HG03442 (cell line): ENCODE results near the gene DRAM1.

Experiments used
- ATAC-seq: cut with Tn5 transposase; IDR thresholded peaks from one replicate; pipeline ENCODE4 v1.9.1; 2021; ENCODE audit warnings: mild to moderate bottlenecking, moderate library complexity; ENCODE audit not compliant: unreplicated experiment

The DRAM1 gene

GRCh38 chr12:101939856-101940265 is 62.5 kb downstream of the DRAM1 start:
- no peak for ATAC-seq

GRCh38 chr12:101940400-101940950 is 63.1 kb downstream of the DRAM1 start:
- no peak for ATAC-seq

- ATAC-seq: peak; percentile 82
These were observed 64.2 kb downstream of the DRAM1 start for GRCh38 chr12:101941306-101942249.

- no peak for ATAC-seq
These were observed 64.8 kb downstream of the DRAM1 start for GRCh38 chr12:101942250-101942605.

GRCh38 chr12:101945369-101946232 is 68.2 kb downstream of the DRAM1 start:
- ATAC-seq: no peak

GRCh38 chr12:101946233-101946611 is 68.8 kb downstream of the DRAM1 start:
- no peak for ATAC-seq

GRCh38 chr12:101947316-101947715 is 69.9 kb downstream of the DRAM1 start:
- no peak for ATAC-seq

- no peak for ATAC-seq
These were observed 71.0 kb downstream of the DRAM1 start for GRCh38 chr12:101948365-101948764.

- ATAC-seq: no peak
These were observed 73.8 kb downstream of the DRAM1 start for GRCh38 chr12:101951002-101951670.

GRCh38 chr12:101954113-101954512 is 76.7 kb downstream of the DRAM1 start:
- no peak for ATAC-seq

GRCh38 chr12:101954676-101955075 is 77.3 kb downstream of the DRAM1 start:
- ATAC-seq: no peak

GRCh38 chr12:101957252-101957959 is 80.0 kb downstream of the DRAM1 start:
- ATAC-seq: no peak

- no peak for ATAC-seq
These were observed 82.2 kb downstream of the DRAM1 start for GRCh38 chr12:101959607-101960006.

GRCh38 chr12:101962486-101962885 is 85.1 kb downstream of the DRAM1 start:
- no peak for ATAC-seq

GRCh38 chr12:101963697-101964096 is 86.3 kb downstream of the DRAM1 start:
- ATAC-seq: no peak

GRCh38 chr12:101966496-101966895 is 89.1 kb downstream of the DRAM1 start:
- no peak for ATAC-seq

GRCh38 chr12:101967506-101967905 is 90.1 kb downstream of the DRAM1 start:
- ATAC-seq: no peak

- no peak for ATAC-seq
These were observed 91.4 kb downstream of the DRAM1 start for GRCh38 chr12:101968770-101969169.
